Measurements from ENCODE around the gene YY1. TPM values are rescaled to one million over a fixed set of nuclear protein-coding genes. Genes with fewer than 3 reads are reported as not detected.
A peak's percentile ranks its signal among the peaks of the same experiment; 100 is the strongest.
"Not testable (repeated sequence)": the region's sequence is repeated elsewhere in the genome, so short reads cannot be mapped to it uniquely, and the experiment has no call there.

YY1 gene
- total RNA-seq, 1 experiment from 2014 or later: 83.1 TPM

GRCh38 chr14:100207588-100207987 lies 31.4 kb upstream of the YY1 start:
- not testable (repeated sequence) for DNase-seq (ENCODE audit: low spot score)

GRCh38 chr14:100208136-100208535 lies 30.8 kb upstream of the YY1 start:
- H3K27ac Mint-ChIP-seq; H3K36me3 Mint-ChIP-seq; ATAC-seq; H3K4me1 Mint-ChIP-seq; H3K27me3 Mint-ChIP-seq (ENCODE audit: low read depth); POLR2A ChIA-PET; H3K9me3 Mint-ChIP-seq; DNase-seq (ENCODE audit: low spot score); H3K4me3 Mint-ChIP-seq: not testable (repeated sequence)
- CTCF ChIA-PET: interaction anchor here (1.1 kb wide), 1 partner anchor 15 kb away, joined by 5 read pairs; no protein-coding TSS in a partner anchor

More at GRCh38 chr14:100207588-100207987, 31.4 kb upstream of the YY1 start:
- H3K4me1 Mint-ChIP-seq; H3K27me3 Mint-ChIP-seq (ENCODE audit: low read depth); H3K4me3 Mint-ChIP-seq; H3K27ac Mint-ChIP-seq; POLR2A ChIA-PET; H3K36me3 Mint-ChIP-seq; H3K9me3 Mint-ChIP-seq; ATAC-seq: not testable (repeated sequence)
- CTCF ChIA-PET: interaction anchor here (1.1 kb wide), 1 partner anchor 15 kb away, joined by 5 read pairs; no protein-coding TSS in a partner anchor
- peak; percentile 71 for TF ChIP-seq NFYB (CRISPR knock-in tag; conservative IDR thresholded peaks at IDR 0.05; ENCODE audit: low read depth)

GRCh38 chr14:100211366-100211765 lies 27.6 kb upstream of the YY1 start:
- no peak for ATAC-seq
- peaks cover 5% of the 10 kb centered on the region for H3K36me3 Mint-ChIP-seq
- 0 out of 2 replicates have a peak overlapping the region, but pooled peaks have one; percentile 31 for H3K27ac Mint-ChIP-seq
- peaks cover 3% of the 10 kb centered on the region; the same call in 1 of the 2 replicates for H3K27me3 Mint-ChIP-seq (ENCODE audit: low read depth)
- H3K4me1 Mint-ChIP-seq: peaks cover 19% of the 10 kb centered on the region
- ChIA-PET CTCF (interaction anchor here (1.0 to 6.9 kb wide), 2 partner anchors 18 to 35 kb away, joined by 3 to 52 read pairs; no protein-coding TSS in a partner anchor), POLR2A (interaction anchor here (0.9 kb wide), 1 partner anchor 18 kb away, joined by 3 read pairs; no protein-coding TSS in a partner anchor)
- no peak for DNase-seq (ENCODE audit: low spot score)
- H3K9me3 Mint-ChIP-seq: peaks cover 6% of the 10 kb centered on the region
- TF ChIP-seq AFF4 (CRISPR knock-in tag; IDR thresholded peaks at IDR 0.05; ENCODE audit: borderline replicate concordance) (no peak), CBFB (CRISPR knock-in tag; IDR thresholded peaks at IDR 0.05; ENCODE audit: low read depth) (no peak), NR2C2 (CRISPR knock-in tag; IDR thresholded peaks at IDR 0.05) (no peak), CREB1 (CRISPR knock-in tag; IDR thresholded peaks at IDR 0.05) (no peak), PRRX2 (CRISPR knock-in tag; IDR thresholded peaks at IDR 0.05) (no peak), ZNF396 (CRISPR knock-in tag; IDR thresholded peaks at IDR 0.05; ENCODE audit: borderline replicate concordance) (no peak)
- H3K4me3 Mint-ChIP-seq: no peak overlapping the region

- H3K27ac Mint-ChIP-seq: 0 out of 2 replicates have a peak overlapping the region, but pooled peaks have one; percentile 31
- H3K9me3 Mint-ChIP-seq: peaks cover 6% of the 10 kb centered on the region
- no peak overlapping the region for H3K4me3 Mint-ChIP-seq
- no peak for DNase-seq (ENCODE audit: low spot score)
- H3K27me3 Mint-ChIP-seq (ENCODE audit: low read depth): peaks cover 3% of the 10 kb centered on the region; the same call in 1 of the 2 replicates
- CTCF ChIA-PET: interaction anchor here (1.0 to 6.9 kb wide), 2 partner anchors 18 to 35 kb away, joined by 3 to 52 read pairs; no protein-coding TSS in a partner anchor
- no peak for ATAC-seq
- POLR2A ChIA-PET: interaction anchor here (0.9 kb wide), 1 partner anchor 19 kb away, joined by 3 read pairs; no protein-coding TSS in a partner anchor
- TF ChIP-seq ZBTB21 (CRISPR knock-in tag; IDR thresholded peaks at IDR 0.05; ENCODE audit: borderline replicate concordance) (no peak), AFF4 (CRISPR knock-in tag; IDR thresholded peaks at IDR 0.05; ENCODE audit: borderline replicate concordance) (no peak), ZNF317 (CRISPR knock-in tag; IDR thresholded peaks at IDR 0.05; ENCODE audit: borderline replicate concordance, low read depth) (no peak), JAZF1 (CRISPR knock-in tag; IDR thresholded peaks at IDR 0.05) (no peak), NR2C2 (CRISPR knock-in tag; IDR thresholded peaks at IDR 0.05) (no peak)
- TF ChIP-seq, protein P1, sequence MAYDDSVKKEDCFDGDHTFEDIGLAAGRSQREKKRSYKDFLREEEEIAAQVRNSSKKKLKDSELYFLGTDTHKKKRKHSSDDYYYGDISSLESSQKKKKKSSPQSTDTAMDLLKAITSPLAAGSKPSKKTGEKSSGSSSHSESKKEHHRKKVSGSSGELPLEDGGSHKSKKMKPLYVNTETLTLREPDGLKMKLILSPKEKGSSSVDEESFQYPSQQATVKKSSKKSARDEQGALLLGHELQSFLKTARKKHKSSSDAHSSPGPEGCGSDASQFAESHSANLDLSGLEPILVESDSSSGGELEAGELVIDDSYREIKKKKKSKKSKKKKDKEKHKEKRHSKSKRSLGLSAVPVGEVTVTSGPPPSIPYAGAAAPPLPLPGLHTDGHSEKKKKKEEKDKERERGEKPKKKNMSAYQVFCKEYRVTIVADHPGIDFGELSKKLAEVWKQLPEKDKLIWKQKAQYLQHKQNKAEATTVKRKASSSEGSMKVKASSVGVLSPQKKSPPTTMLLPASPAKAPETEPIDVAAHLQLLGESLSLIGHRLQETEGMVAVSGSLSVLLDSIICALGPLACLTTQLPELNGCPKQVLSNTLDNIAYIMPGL (CRISPR knock-in tag; IDR thresholded peaks at IDR 0.05): no peak
- H3K4me1 Mint-ChIP-seq: peaks cover 19% of the 10 kb centered on the region
- peaks cover 5% of the 10 kb centered on the region for H3K36me3 Mint-ChIP-seq
These were observed 27.1 kb upstream of the YY1 start for GRCh38 chr14:100211893-100212292.
